B cell (primary cell): ENCODE results near the gene HFE. TPM values are rescaled to one million over a fixed set of nuclear protein-coding genes. Genes with fewer than 3 reads are reported as not detected.

Experiments used
- ATAC-seq: fragments of 200-7000 bp; cut with Tn5 transposase; one replicate; pipeline ENCODE4 v1.10.0; 2021; ENCODE audit warnings: low read depth, mild to moderate bottlenecking, moderate number of reproducible peaks, moderate library complexity
- CTCF ChIA-PET: fragments of 350-600 bp; sonication (Branson Sonifier 250); formaldehyde crosslinking; loops from one replicate; lab custom pipeline; 2021; ENCODE audit warnings: antibody characterized with exemption, inconsistent platforms; lab: Charles Lee
- POLR2A ChIA-PET: fragments of 350-600 bp; sonication (Branson Sonifier 250); formaldehyde crosslinking; loops from one replicate; lab custom pipeline; 2021; ENCODE audit warnings: antibody characterized with exemption; lab: Charles Lee
- DNase-seq: peaks from one replicate; pipeline ENCODE4 v3.0.0; 2013
- H2AFZ ChIP-seq: 2 replicates; pipeline ENCODE4 v1.6.1; 2012; ENCODE audit warnings: mild to moderate bottlenecking, low read depth, low read length; ENCODE audit not compliant: insufficient read depth, poor library complexity, severe bottlenecking
- H3K27ac ChIP-seq, 2 donors: 1 replicate in 1 of 2; 2 replicates in 1 of 2; pipeline ENCODE4 v1.5.1; 2012 to 2013; ENCODE audit warnings: low read length in 2 of 2, mild to moderate bottlenecking in 2 of 2, moderate library complexity in 1 of 2
- H3K27me3 ChIP-seq, 4 experiments: fragments of 200-600 bp in 1 of 4; sonication (generic) in 1 of 4; replicated peaks in 1 of 4; 1 replicate in 2 of 4; 2 replicates in 2 of 4; pipeline versions ENCODE4 v1.6.1 to v1.7.0; 2013 to 2016; ENCODE audit warnings: low read length in 3 of 4, mild to moderate bottlenecking in 2 of 4, mixed read lengths in 1 of 4, moderate library complexity in 1 of 4; ENCODE audit not compliant: insufficient read depth in 4 of 4, control insufficient read depth in 3 of 4; ENCODE audit errors: control extremely low read depth in 1 of 4
- H3K36me3 ChIP-seq, 2 experiments: replicated peaks in 1 of 2; 1 replicate in 1 of 2; 2 replicates in 1 of 2; pipeline versions ENCODE4 v1.6.1 to v1.7.1; 2013; ENCODE audit warnings: low read length in 1 of 2; ENCODE audit not compliant: insufficient read depth in 2 of 2, control insufficient read depth in 1 of 2; ENCODE audit errors: control extremely low read depth in 1 of 2, extremely low read depth in 1 of 2
- H3K4me1 ChIP-seq, 2 donors: fragments of 200-600 bp in 1 of 2; sonication (generic) in 1 of 2; 1 replicate in 1 of 2; 2 replicates in 1 of 2; pipeline versions ENCODE4 v1.5.1 to v1.6.1; 2013 to 2017; ENCODE audit warnings: low read length in 2 of 2; ENCODE audit not compliant: control insufficient read depth in 2 of 2, insufficient read depth in 2 of 2
- H3K4me2 ChIP-seq: replicated peaks from 2 replicates; pipeline ENCODE3; 2012; ENCODE audit warnings: mild to moderate bottlenecking, low read depth, low read length; ENCODE audit not compliant: poor library complexity, severe bottlenecking
- H3K4me3 ChIP-seq, 5 experiments: fragments of 200-600 bp in 1 of 5; sonication (generic) in 1 of 5; 1 replicate in 3 of 5; 2 replicates in 2 of 5; pipeline versions ENCODE4 v1.5.1 to v1.7.0; 2011 to 2016; ENCODE audit warnings: low read length in 4 of 5, mild to moderate bottlenecking in 4 of 5, low read depth in 2 of 5, control low read depth in 1 of 5, moderate library complexity in 1 of 5; ENCODE audit not compliant: insufficient read depth in 1 of 5; ENCODE audit errors: control extremely low read depth in 1 of 5, extremely low read depth in 1 of 5
- H3K79me2 ChIP-seq: fragments of 200-600 bp; sonication (generic); one replicate; pipeline ENCODE4 v1.6.0; 2016; ENCODE audit warnings: low read length; ENCODE audit not compliant: control insufficient read depth, insufficient read depth
- H3K9ac ChIP-seq: fragments of 200-600 bp; sonication (generic); 2 replicates; pipeline ENCODE4 v1.6.1; 2017; ENCODE audit warnings: mild to moderate bottlenecking, low read length, moderate library complexity
- H3K9me3 ChIP-seq, 3 donors: one replicate each; pipeline versions ENCODE4 v1.6.1 to v1.7.1; 2013; ENCODE audit warnings: low read length in 2 of 3; ENCODE audit not compliant: control insufficient read depth in 2 of 3, insufficient read depth in 1 of 3; ENCODE audit errors: control extremely low read depth in 1 of 3
- H4K20me1 ChIP-seq: 2 replicates; pipeline ENCODE4 v1.6.0; 2012; ENCODE audit warnings: mild to moderate bottlenecking, low read length; ENCODE audit not compliant: insufficient read depth, control insufficient read depth, poor library complexity, severe bottlenecking
- H3K27ac Mint-ChIP-seq: one replicate; pipeline ENCODE4 v1.8.0; 2021; ENCODE audit warnings: mixed read lengths
- H3K27me3 Mint-ChIP-seq: one replicate; pipeline ENCODE4 v1.8.0; 2021; ENCODE audit warnings: mixed read lengths
- H3K4me1 Mint-ChIP-seq: one replicate; pipeline ENCODE4 v1.8.0; 2021; ENCODE audit warnings: mixed read lengths
- H3K4me3 Mint-ChIP-seq: one replicate; pipeline ENCODE4 v1.8.0; 2021; ENCODE audit warnings: mixed read lengths
- H3K9me3 Mint-ChIP-seq: one replicate; pipeline ENCODE4 v1.8.0; 2022; ENCODE audit warnings: mixed read lengths; ENCODE audit not compliant: insufficient read depth
- EZH2 ChIP-seq: IDR thresholded peaks from 2 replicates; pipeline ENCODE4 v1.6.1; 2012; ENCODE audit warnings: borderline replicate concordance, low read depth, mild to moderate bottlenecking, moderate library complexity, low read length; ENCODE audit not compliant: insufficient read depth, poor library complexity, severe bottlenecking
- WGBS: methylation state at CpG from one replicate; pipeline ENCODE4 v1.1.5; 2013; ENCODE audit warnings: missing lambda C conversion rate; ENCODE audit not compliant: insufficient coverage; 5-methylcytosine and 5-hydroxymethylcytosine counted together
- intact Hi-C: fragments of 100-400 bp; cut with micrococcal nuclease; formaldehyde crosslinking; loops from one replicate; pipeline ENCODE4 v1.10.0; 2022
- polyA plus RNA-seq: library from polyadenylated mRNA; depleted of rRNA; stranded (reverse); fragments of >200 nt; gene quantifications from 2 replicates; pipeline ENCODE4 v1.2.3, GENCODE V29; 2012
- total RNA-seq, 2 donors: library from RNA; stranded (reverse); fragments of 120-200 nt in 1 of 2; gene quantifications; 1 replicate in 1 of 2; 2 replicates in 1 of 2; pipeline versions ENCODE4 v1.2.3 to v1.2.4, GENCODE V29; 2013 to 2022
- TF ChIP-seq, protein P1 (sequence below): fragments of 200-600 bp; IDR thresholded peaks from one replicate; pipeline ENCODE4 v1.8.0; 2022; ENCODE audit warnings: antibody characterized with exemption, mild to moderate bottlenecking

HFE gene
- total and polyA plus RNA-seq, 2 donors (not counting 1 experiment from before 2014, with no cell fraction given) = 5.9 to 6.3 TPM

DNA sequence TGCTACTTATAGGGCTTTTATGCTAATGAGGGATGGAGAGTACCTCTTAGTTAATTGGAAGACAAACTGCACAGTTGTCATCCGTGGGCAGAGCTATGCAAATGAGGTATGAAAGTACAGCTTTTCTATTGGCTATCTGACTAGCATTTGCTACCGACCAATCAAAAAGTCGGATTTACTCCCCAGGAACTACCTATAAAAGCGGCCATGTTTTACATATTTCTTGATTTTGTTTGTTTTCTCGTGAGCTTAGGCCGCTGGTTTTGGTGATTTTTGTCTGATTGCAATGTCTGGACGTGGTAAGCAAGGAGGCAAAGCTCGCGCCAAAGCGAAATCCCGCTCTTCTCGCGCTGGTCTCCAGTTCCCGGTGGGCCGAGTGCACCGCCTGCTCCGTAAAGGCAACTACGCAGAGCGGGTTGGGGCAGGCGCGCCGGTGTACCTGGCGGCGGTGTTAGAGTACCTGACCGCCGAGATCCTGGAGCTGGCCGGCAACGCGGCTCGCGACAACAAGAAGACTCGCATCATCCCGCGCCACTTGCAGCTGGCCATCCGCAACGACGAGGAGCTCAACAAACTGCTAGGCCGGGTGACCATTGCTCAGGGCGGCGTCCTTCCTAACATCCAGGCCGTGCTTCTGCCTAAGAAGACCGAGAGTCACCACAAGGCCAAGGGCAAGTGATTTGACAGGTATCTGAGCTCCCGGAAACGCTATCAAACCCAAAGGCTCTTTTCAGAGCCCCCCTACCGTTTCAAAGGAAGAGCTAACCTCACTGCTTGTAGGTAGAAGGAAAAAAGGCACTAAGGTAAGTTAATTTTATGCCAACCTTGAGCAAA lies 36.9 kb downstream of the HFE start:
- CTCF ChIA-PET = interaction anchor here (0.8 to 6.4 kb wide), 24 partner anchors 20 to 1770 kb away, joined by 3 to 69 read pairs (median 4); a partner anchor contains a TSS
- Mint-ChIP-seq H3K27me3 (no peaks in the 10 kb centered on the region), H3K27ac (peak overlapping the region; percentile 97), H3K4me3 (peak overlapping the region; percentile 93), H3K9me3 (no peaks in the 10 kb centered on the region), H3K4me1 (peaks cover 34% of the 10 kb centered on the region)
- TF ChIP-seq, protein P1, sequence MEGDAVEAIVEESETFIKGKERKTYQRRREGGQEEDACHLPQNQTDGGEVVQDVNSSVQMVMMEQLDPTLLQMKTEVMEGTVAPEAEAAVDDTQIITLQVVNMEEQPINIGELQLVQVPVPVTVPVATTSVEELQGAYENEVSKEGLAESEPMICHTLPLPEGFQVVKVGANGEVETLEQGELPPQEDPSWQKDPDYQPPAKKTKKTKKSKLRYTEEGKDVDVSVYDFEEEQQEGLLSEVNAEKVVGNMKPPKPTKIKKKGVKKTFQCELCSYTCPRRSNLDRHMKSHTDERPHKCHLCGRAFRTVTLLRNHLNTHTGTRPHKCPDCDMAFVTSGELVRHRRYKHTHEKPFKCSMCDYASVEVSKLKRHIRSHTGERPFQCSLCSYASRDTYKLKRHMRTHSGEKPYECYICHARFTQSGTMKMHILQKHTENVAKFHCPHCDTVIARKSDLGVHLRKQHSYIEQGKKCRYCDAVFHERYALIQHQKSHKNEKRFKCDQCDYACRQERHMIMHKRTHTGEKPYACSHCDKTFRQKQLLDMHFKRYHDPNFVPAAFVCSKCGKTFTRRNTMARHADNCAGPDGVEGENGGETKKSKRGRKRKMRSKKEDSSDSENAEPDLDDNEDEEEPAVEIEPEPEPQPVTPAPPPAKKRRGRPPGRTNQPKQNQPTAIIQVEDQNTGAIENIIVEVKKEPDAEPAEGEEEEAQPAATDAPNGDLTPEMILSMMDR = no peak
- TF ChIP-seq EZH2 = no peak
- intact Hi-C loops = loop anchor here (1.0 to 10.0 kb wide), 15 partner anchors 21 to 1768 kb away; a partner anchor contains a TSS
- H3K27ac ChIP-seq = peak overlapping the region; percentile 87 to 88
- H3K4me2 ChIP-seq = peak overlapping the region; percentile 79
- under 1% methylated on average over 38 of the region's 45 CpGs for WGBS
- no peaks in the 10 kb centered on the region for H3K27me3 ChIP-seq
- peaks cover 24 to 29% of the 10 kb centered on the region in 2 donors for H3K4me1 ChIP-seq
- H3K4me3 ChIP-seq = peak overlapping the region; percentile 87 to 100 (median 96)
- H3K79me2 ChIP-seq = peaks cover 49% of the 10 kb centered on the region
- H4K20me1 ChIP-seq = peaks cover 45% of the 10 kb centered on the region
- DNase-seq (peak; percentile 96), ATAC-seq (peak; percentile 79)
- H2AFZ ChIP-seq = peak overlapping the region; percentile 40
- H3K36me3 ChIP-seq = peaks cover 6 to 19% of the 10 kb centered on the region in 2 experiments
- peaks cover 0 to 5% (median 0%) of the 10 kb centered on the region in 3 donors for H3K9me3 ChIP-seq
- H3K9ac ChIP-seq = peak overlapping the region; percentile 93
- POLR2A ChIA-PET = interaction anchor here (0.5 to 6.4 kb wide), 45 partner anchors 9 to 1769 kb away, joined by 3 to 481 read pairs (median 7); a partner anchor contains a TSS
